NCI-H128 (cell line): ENCODE measurements around the gene PRDM2.
A peak's percentile ranks its signal among the peaks of the same experiment; 100 is the strongest.

Experiments
- DNase-seq: peaks from one replicate; lab custom pipeline; 2025; ENCODE audit not compliant: unreplicated experiment; lab: John Stamatoyannopoulos, UW

PRDM2 gene

DNA sequence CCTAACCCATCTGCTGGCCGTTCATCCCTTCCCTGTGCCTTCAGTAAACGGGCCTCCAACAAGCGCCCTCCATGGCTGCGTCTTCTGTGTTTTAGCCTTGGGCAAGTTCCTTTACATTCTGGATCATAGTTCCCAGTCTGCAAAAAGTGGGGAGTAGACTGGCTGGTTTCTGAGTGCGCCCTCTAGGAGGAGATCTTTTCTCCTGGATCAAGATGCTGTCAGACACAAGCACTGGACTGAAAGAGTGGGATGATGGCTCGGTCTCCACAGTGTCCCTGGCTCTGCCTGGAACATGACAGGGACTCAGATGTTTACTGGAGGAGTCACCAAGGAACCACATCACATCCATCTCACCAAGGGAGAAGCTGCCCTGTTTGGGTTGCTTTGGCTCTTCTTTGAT, 88.8 kb downstream of the PRDM2 start:
- no peak for DNase-seq

- DNase-seq = no peak
Observed at GRCh38 chr1:13790290-13791030, 90.5 kb downstream of the PRDM2 start.

DNA sequence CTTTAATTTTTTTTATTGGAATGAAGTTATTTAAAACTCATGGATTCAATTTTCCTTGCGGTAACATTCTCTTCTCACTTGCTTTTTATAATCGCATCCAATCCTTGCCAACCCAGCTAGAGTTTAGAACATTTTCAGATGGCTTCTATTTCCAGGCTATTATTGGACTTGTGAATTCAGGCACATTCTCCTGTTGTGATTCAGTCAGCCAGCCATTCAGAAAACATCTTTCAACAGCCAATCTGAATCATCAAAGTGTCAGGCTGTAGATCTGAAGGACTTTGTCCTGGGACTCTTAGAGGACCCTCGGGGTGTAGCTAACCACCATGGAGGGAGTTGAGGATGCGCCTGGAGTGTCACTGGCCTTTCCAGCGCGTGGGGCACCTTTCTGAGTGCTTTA, 92.4 kb downstream of the PRDM2 start:
- DNase-seq = no peak

GRCh38 chr1:13793088-13793730, 93.2 kb downstream of the PRDM2 start:
- DNase-seq = no peak

DNA sequence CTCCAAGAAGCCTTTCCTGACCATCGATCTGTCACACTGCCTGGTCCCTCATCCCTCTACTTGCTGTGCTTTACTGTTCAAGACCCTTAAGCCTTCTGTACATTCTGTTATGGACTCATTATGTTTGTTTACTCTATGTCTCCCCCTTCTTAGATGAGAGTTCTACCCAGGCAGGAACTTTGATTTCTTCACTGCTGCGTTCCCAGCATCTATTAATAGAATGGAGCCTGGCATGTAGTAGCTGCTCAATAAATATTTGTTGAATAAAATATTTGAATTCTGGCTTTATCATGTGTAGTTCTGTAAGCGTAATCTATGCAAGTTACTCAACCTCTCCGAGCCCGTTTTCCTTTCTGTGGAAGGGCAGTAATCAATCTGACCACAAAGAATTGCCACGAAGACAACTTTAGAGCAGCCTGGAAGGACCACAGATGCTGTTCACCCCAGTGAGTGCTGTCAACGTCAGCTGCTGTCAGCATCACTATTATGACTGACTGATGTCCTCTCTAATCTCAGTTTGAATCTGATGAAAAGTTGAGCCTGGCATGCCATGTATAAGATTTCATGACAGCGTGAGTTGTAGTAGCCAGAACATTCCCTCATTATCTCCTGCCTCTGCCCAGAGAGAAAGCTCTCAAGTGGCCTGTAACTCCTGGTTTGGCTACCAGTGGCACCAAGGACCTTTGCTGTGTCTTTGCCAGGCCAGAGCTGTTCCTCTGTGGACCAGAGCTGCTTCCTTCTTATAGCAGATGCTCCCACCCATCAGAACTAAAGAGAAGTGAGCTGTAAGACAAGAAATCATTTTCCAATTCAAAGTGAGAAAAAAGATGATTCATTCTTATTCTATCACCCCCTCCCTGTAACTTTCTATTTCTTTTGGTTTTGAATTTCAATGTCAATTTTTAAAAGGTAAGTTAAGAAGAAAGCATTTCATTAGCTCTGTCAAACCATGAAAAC, 94.5 kb downstream of the PRDM2 start:
- no peak for DNase-seq

- DNase-seq = peak; percentile 26
Observed at GRCh38 chr1:13797397-13797796, 97.4 kb downstream of the PRDM2 start.

DNA sequence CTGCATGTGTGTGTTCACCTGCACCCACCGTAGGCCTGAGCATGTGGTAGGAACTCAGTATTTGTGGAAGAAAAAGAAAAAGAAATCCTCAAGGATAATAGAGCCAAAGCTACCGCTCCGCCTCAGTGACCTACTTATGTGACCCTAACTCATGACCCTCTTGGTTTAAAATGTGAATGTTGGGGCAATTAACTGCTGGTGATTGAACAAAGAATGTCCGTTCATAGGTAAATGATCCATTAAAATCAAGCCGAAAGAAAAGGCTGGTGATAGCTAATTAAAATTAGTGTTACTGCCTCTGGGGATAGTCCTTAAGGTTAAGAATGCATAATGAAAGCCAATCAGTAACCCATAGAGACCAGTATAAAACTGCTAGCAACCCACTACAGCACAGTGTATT, 98.1 kb downstream of the PRDM2 start:
- DNase-seq = no peak

GRCh38 chr1:13799502-13800283, 99.7 kb downstream of the PRDM2 start:
- DNase-seq = no peak

DNA sequence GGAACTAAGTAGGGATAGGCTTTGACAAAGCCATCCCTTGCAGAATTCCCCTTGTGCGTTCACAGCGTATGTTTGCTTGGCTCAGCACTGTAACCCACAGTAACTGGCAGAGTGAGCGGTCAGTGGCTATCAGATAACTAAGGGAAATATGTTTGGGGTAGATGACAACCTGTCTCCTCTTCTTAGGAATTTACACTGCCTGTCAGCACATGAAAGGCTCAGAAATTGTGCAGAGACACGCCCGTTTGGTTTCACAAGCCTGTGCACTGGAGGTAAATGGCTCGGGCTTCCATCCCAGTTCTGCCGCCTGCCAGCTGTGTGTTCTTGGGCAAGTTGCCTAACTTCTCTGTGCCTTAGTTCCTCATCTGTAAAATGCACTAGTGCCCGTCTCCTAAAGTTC, 101.2 kb downstream of the PRDM2 start:
- DNase-seq = no peak

DNA sequence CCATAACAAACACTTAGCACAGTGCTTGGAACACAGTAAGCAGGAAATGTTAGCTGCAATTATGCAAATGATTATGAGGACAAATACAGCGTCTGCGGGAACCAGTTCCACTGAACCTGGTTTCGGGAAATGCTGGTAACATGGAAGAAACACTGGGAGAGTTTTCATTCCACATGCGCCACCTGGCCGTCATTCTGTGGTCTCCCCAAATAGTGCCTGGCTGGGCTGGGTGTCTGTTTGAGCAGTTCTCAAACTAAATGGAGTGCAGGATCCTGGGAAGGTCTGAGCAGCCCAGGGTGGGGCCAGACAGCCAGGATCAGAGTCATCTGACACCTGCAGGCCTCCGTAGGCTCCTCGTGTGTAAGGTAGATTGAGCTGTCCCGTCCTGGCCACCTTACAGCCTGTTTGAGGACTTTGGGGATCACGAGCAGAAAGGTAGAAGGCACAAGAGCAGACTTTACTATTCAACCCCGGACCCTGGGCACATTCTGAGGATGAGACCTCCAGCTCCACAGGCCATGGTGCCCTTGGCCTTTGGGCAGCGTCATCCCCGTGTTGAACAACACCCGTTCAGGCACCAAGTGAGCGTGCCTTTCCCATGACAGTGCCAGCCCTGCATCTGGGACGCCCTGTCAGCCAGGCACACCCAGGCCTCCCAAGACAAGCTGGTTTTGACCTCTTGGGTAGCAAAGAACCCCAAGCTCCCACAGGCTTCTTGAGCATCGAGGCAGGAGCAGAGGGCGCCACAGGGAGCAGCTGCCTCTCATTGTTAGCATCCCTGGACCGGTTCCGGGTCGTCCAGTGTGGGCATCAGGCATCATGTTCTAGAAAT, 101.9 kb downstream of the PRDM2 start:
- no peak for DNase-seq

DNA sequence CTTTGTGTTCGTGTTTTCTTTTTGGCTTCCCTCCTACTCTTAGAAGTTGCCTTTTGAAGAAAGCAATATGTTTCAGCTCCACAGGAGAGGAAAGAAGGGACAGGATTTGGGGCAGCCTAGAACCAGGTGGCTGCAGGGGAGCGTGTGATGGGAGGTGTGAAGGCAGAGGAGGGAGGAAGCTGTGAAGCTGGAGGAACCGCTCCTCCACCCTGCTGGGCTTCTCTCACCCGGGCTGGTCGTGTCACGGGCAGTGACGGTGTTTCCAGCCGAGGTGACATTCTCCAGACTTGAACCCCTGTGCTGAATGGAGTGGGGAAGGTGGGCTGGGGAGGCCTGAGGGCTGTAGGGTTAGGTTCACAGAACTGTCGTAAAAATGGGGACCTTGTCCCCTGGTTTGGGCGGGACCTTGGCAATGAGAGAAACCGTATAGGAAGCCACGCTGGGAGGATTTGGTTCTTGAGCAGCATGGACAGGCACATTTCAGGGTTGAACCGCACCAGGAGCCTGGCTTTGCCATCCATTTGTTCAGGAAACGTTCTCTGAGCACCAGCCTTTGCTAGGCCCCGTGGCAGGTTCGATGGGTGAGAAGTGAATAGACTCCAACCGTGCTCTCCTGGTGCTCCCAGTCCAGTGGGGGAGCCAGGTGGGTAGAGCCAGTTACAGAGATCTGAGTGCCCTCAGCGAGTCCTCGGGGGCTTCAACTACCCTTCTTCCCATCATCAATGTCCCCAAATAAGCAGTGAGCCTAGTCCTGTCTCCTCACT, 103.0 kb downstream of the PRDM2 start:
- DNase-seq = no peak

DNA sequence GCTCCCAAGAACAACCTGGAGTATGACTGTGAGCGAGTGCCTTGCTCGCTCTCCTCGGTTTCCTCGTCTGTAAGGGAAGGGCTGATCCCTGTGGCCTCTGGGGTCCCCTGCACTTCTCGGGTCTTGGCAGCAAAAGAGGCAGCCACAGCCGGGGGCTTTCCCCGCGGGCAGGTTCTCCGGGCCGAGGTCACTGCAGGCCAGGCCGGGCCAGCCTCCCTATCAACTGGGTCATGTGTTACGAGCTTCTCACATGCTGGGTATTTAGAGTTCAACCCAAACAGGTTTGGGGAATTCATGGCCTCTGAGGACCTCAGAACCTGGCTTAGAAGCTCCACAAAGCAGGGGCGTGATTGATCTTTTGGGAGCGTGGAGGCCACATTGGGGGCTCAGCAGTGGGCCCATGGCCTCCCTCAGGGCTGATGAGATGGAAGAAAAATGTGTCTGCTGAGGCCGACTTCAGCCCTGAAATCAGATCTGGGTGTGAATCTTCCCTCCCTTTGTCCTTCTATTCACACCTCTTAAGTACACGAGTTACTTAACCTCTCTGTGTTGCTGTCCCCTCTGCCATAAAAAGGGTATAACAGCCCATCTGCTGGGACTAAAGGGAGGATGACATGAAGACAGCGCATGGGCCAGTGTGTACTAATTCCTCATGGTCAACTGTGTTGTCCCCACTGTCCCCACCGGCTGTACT, 103.7 kb downstream of the PRDM2 start:
- DNase-seq = no peak

DNA sequence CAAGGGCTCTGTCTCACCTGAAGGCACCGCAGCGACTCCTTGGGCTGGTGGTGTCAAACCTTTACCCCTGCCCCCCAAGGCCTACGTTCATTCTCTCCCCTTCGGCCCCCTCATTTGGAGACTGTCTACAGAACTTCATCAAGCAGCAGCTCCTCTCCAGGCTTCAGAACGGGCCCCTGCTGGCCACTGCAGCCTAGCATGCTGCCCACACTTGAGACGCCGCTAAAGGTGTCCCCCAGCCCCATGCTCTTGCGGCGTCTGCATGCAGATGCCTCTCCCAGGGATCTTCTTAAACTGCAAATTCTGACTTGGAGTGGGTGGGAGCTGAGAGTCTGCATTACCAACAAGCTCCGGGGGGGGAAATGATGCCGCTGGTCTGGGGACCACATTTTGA, 104.2 kb downstream of the PRDM2 start:
- no peak for DNase-seq

DNA sequence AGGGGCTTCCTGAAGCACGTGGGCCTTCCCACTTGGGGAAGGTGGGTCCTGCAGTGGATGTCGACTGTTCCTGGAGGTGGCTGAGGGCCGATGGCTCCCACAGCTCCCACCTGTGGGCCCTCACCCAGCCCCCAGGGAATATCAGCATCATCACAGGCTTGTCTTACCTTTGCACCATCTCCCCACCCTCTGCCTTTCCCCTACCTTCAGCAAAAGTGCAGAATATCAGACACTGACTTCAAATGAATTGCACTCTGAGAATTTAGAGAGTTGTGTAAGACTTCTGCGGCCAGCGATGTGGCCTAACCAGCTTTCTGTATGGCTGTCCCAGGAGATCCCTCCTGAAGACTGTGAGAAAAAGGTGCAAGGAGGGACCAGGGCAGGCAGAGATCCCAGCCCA, 105.4 kb downstream of the PRDM2 start:
- DNase-seq = no peak

DNA sequence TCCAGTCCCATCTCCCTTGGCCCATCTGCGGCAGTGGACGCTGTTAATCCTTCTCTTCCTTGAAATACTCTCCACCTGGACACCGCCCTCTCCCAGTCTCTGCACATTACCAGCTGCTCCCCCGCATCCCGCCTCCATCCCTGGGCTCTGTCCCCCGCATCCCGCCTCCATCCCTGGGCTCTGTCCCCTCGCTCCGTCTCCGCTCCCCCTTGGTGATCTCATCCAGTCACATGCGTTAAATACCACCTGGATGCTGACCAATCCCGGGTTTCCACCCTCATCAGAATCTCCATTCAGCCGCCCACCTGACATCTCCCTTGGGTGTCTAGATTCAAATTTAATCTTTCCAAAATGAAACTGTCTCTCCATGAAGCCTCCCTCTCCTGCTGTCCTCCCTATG, 106.1 kb downstream of the PRDM2 start:
- DNase-seq = no peak

- DNase-seq = no peak
Observed at GRCh38 chr1:13807209-13807608, 107.2 kb downstream of the PRDM2 start.

- no peak for DNase-seq
Observed at GRCh38 chr1:13808729-13809131, 108.7 kb downstream of the PRDM2 start.

DNA sequence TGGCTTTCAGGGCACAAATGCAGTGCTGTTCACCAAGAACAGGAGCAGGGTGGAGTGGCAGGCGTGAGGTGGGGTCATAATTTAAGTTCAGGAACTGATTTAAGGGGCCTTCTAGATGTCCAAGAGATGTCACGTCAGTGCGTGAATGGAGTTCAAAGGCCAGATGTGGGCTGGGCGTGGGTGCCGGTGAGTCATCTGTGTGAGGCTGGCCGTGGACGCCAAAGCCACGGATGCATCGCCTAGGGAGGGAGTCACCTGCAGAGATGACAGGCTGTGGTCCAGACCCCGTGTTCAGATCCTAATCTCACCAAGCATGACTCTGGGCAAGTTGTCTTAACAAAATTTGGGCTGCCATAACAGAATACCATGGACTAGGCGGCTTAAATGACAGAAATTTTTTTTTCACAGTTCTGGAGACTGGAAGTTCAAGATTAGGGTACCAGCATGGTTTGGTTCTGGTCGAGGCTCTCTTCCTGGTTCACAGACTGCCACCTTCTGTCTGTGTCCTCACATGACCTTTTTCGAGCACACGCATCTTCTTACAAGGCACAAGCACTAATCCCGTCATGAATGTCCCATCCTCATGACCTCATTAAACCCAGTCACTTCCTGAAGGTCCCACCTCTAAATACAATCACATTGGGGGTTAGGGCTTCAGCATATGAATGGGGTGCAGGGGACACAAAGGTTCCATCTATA, 109.6 kb downstream of the PRDM2 start:
- DNase-seq = no peak
